ENCODE results near the gene CLMP.
"Not testable (repeated sequence)": the region's sequence is repeated elsewhere in the genome, so short reads cannot be mapped to it uniquely, and the experiment has no call there.

Gene CLMP

GRCh38 chr11:123217897-123218296 is 22.8 kb upstream of the CLMP start:
- FAIRE-seq, result no peak

- no peak for FAIRE-seq
These were observed 21.2 kb upstream of the CLMP start for GRCh38 chr11:123216249-123216648.

- FAIRE-seq, result no peak
These were observed 19.9 kb upstream of the CLMP start for GRCh38 chr11:123214940-123215339.

- no peak for FAIRE-seq
These were observed 19.3 kb upstream of the CLMP start for GRCh38 chr11:123214396-123214795.

GRCh38 chr11:123213307-123213771 is 18.3 kb upstream of the CLMP start:
- FAIRE-seq, result no peak

- FAIRE-seq, result no peak
These were observed 17.4 kb upstream of the CLMP start for GRCh38 chr11:123212406-123212805.

GRCh38 chr11:123211981-123212380 is 16.9 kb upstream of the CLMP start:
- FAIRE-seq, result no peak

- FAIRE-seq, result no peak
These were observed 16.3 kb upstream of the CLMP start for GRCh38 chr11:123211149-123211852.

- FAIRE-seq, result no peak
These were observed 14.5 kb upstream of the CLMP start for GRCh38 chr11:123209591-123209990.

GRCh38 chr11:123206791-123207434 is 11.9 kb upstream of the CLMP start:
- no peak for FAIRE-seq

- FAIRE-seq, result not testable (repeated sequence)
These were observed 11.0 kb upstream of the CLMP start for GRCh38 chr11:123206055-123206454.

- FAIRE-seq, result no peak
These were observed 8.9 kb upstream of the CLMP start for GRCh38 chr11:123203934-123204333.

GRCh38 chr11:123203471-123203870 is 8.4 kb upstream of the CLMP start:
- no peak for FAIRE-seq

GRCh38 chr11:123202155-123203151 is 7.4 kb upstream of the CLMP start:
- no peak for FAIRE-seq

GRCh38 chr11:123200264-123200663 is 5.2 kb upstream of the CLMP start:
- no peak for FAIRE-seq

- FAIRE-seq, result no peak
These were observed 2.7 kb upstream of the CLMP start for GRCh38 chr11:123197711-123198110.

GRCh38 chr11:123196060-123196714 is 1.1 kb upstream of the CLMP start:
- FAIRE-seq, result no peak

- FAIRE-seq, result no peak
These were observed 486 bp downstream of the CLMP start for GRCh38 chr11:123194337-123195187.

- FAIRE-seq, result no peak
These were observed 1.3 kb downstream of the CLMP start for GRCh38 chr11:123193742-123194141.

- no peak for FAIRE-seq
These were observed 3.1 kb downstream of the CLMP start for GRCh38 chr11:123191939-123192338.

GRCh38 chr11:123190518-123190917 is 4.5 kb downstream of the CLMP start:
- no peak for FAIRE-seq

Data from TTC549 (cell line).